ENCODE results near the gene DDRGK1. TPM values are rescaled to one million over a fixed set of nuclear protein-coding genes. Genes with fewer than 3 reads are reported as not detected.

DDRGK1 gene
- polyA plus RNA-seq, 2 of the 4 experiments (the other 2 are of a cell fraction), result 87.4 to 120 TPM

- no peak for FAIRE-seq
- no peak for TF ChIP-seq CEBPB (IDR thresholded peaks at IDR 0.05)
- no peak for TF ChIP-seq NPAS2 (CRISPR knock-in tag; IDR thresholded peaks at IDR 0.05; ENCODE audit: borderline replicate concordance)
- no peak for TF ChIP-seq HES2 (IDR thresholded peaks at IDR 0.05)
- TF ChIP-seq ZNF302 (CRISPR knock-in tag; IDR thresholded peaks at IDR 0.05), result no peak
- TF ChIP-seq TP53 (CRISPR knock-in tag; IDR thresholded peaks at IDR 0.05), result no peak
- no peak for TF ChIP-seq MYC (IDR thresholded peaks at IDR 0.05; ENCODE audit: borderline replicate concordance, low read length)
- TF ChIP-seq EHF (CRISPR knock-in tag; IDR thresholded peaks at IDR 0.05), result no peak
- no peak for TF ChIP-seq CBX2 (IDR thresholded peaks at IDR 0.05; ENCODE audit: borderline replicate concordance, low read depth)
- TF ChIP-seq FOXS1 (CRISPR knock-in tag; IDR thresholded peaks at IDR 0.05), result no peak
- POLR2A ChIA-PET, result no interaction called here
- 92% methylated on average over 25 of the region's 25 CpGs for WGBS (ENCODE audit: missing lambda C conversion rate)
- H3K4me2 ChIP-seq, result no peak overlapping the region
- no peak for ATAC-seq
- H3K4me3 ChIP-seq, result no peak overlapping the region
- no peak for DNase-seq (ENCODE audit: low read depth in 1 of 2, low spot score in 1 of 2)
- H3K9me3 ChIP-seq, result no peaks in the 10 kb centered on the region
- CTCF ChIA-PET, result interaction anchor here (3.3 kb wide), 1 partner anchor 15 kb away, joined by 15 read pairs; no protein-coding TSS in a partner anchor
- H3K4me1 ChIP-seq, result peaks cover 25% of the 10 kb centered on the region
- H3K27ac ChIP-seq, result no peak overlapping the region
Observed at GRCh38 chr20:3233991-3234498, 29.6 kb upstream of the DDRGK1 start.

- POLR2A ChIA-PET, result no interaction called here
- CTCF ChIA-PET, result interaction anchor here (1.1 to 3.3 kb wide), 4 partner anchors 10 to 83 kb away, joined by 3 to 15 read pairs (median 6); no protein-coding TSS in a partner anchor
- no peak for ATAC-seq
Observed at GRCh38 chr20:3233131-3233990, 28.9 kb upstream of the DDRGK1 start.

More at GRCh38 chr20:3233131-3233990, 28.9 kb upstream of the DDRGK1 start:
- WGBS (ENCODE audit: missing lambda C conversion rate), result 83% methylated on average over 30 of the region's 32 CpGs
- Histone ChIP-seq H3K4me1 (peaks cover 24% of the 10 kb centered on the region), H3K4me3 (no peak overlapping the region), H3K4me2 (no peak overlapping the region), H3K27ac (no peak overlapping the region), H3K9me3 (no peaks in the 10 kb centered on the region)
- DNase-seq (ENCODE audit: low read depth in 1 of 2, low spot score in 1 of 2), result no peak
- TF ChIP-seq MYC (IDR thresholded peaks at IDR 0.05; ENCODE audit: borderline replicate concordance, low read length), result no peak
- TF ChIP-seq RNF2 (IDR thresholded peaks at IDR 0.05; ENCODE audit: borderline replicate concordance, low read depth), result no peak
- no peak for TF ChIP-seq RARB (CRISPR knock-in tag; IDR thresholded peaks at IDR 0.05)
- no peak for TF ChIP-seq ELK1 (IDR thresholded peaks at IDR 0.05; ENCODE audit: low read depth, low read length)
- TF ChIP-seq CHD2 (IDR thresholded peaks at IDR 0.05; ENCODE audit: low read length, partially characterized antibody), result no peak
- TF ChIP-seq CBX2 (IDR thresholded peaks at IDR 0.05; ENCODE audit: borderline replicate concordance, low read depth), result no peak
- TF ChIP-seq GATA3 (IDR thresholded peaks at IDR 0.05; ENCODE audit: borderline replicate concordance), result no peak
- no peak for TF ChIP-seq HEYL (CRISPR knock-in tag; IDR thresholded peaks at IDR 0.05)
- TF ChIP-seq SREBF2 (IDR thresholded peaks at IDR 0.05), result no peak
- no peak for TF ChIP-seq CTCF (IDR thresholded peaks at IDR 0.05)
- no peak for TF ChIP-seq HDAC2 (IDR thresholded peaks at IDR 0.05)
- no peak for TF ChIP-seq TP53 (CRISPR knock-in tag; IDR thresholded peaks at IDR 0.05)
- TF ChIP-seq POLR2AphosphoS2 (conservative IDR thresholded peaks at IDR 0.05; ENCODE audit: low read length), result no peak
- no peak for TF ChIP-seq NPAS2 (CRISPR knock-in tag; IDR thresholded peaks at IDR 0.05; ENCODE audit: borderline replicate concordance)
- no peak for FAIRE-seq
